ENCODE results near the gene IRF2BP2.

IRF2BP2 gene

DNA sequence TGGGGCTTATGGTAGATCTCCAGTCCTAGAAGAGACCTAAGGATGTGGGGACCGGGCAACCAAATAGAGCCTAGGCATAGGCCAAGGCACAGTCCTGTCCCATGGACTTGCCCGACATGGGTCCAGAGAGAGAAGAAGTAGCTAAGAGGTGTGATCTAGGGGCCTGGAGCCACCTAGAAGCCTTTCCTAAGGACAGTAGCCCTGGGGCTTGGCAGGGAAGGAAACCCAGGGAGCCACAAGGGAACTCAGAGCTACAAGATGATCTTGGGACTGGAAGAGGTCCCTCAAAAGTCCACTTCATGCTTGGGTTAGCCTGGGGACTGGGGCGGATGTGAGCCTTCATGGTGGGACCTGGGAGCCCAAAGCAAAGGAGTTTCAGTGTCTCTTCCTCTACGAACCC lies 18.8 kb downstream of the IRF2BP2 start:
- H3K9me3 Mint-ChIP-seq, result no peaks in the 10 kb centered on the region
- H3K27me3 Mint-ChIP-seq, result peaks cover 2% of the 10 kb centered on the region
- no peak overlapping the region for H3K4me3 Mint-ChIP-seq
- no peak for DNase-seq
- no peaks in the 10 kb centered on the region for H3K36me3 Mint-ChIP-seq (ENCODE audit: low read depth)
- no peak overlapping the region for H3K27ac Mint-ChIP-seq
- peaks cover 7% of the 10 kb centered on the region for H3K4me1 Mint-ChIP-seq (ENCODE audit: low read depth)

DNA sequence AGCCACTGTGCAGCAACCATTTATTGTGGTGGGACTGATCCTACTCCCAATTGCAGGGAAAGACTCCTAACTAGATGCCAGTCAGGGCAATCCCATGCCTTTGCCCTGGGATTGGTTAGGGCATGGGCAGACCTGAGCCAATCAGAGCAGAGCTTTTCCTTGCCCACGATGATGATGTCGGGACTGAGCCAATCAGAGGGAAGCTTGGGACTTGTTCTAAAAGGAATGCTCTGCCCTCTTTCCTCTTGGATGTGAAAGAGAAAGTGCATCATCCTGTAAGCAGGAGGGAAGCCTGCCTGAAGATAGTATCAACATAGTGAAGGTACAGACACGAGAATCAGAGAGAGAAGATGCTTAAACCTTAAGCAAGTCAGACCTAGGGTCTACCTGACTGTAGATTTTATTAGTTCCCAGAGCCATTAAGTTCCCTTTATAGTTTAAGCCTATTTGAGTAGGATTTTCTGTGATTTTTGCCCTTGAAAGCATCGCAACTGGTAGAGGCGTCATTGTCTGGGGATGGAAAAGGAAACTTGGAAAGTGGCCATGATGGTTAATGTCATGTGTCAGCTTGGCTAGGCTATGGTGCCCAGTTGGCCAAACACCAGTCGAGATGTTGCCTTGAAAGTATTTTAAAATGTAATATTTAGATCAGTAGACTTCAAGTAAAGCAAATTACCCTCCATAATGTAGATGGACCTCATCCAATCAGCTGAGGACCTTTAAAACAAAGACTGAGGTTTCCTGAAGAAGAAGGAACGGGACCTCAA lies 19.9 kb downstream of the IRF2BP2 start:
- H3K4me3 Mint-ChIP-seq, result no peak overlapping the region
- H3K36me3 Mint-ChIP-seq (ENCODE audit: low read depth), result no peaks in the 10 kb centered on the region
- H3K4me1 Mint-ChIP-seq (ENCODE audit: low read depth), result peaks cover 7% of the 10 kb centered on the region
- DNase-seq, result no peak
- H3K27me3 Mint-ChIP-seq, result peaks cover 2% of the 10 kb centered on the region
- H3K9me3 Mint-ChIP-seq, result no peaks in the 10 kb centered on the region
- no peak overlapping the region for H3K27ac Mint-ChIP-seq

DNA sequence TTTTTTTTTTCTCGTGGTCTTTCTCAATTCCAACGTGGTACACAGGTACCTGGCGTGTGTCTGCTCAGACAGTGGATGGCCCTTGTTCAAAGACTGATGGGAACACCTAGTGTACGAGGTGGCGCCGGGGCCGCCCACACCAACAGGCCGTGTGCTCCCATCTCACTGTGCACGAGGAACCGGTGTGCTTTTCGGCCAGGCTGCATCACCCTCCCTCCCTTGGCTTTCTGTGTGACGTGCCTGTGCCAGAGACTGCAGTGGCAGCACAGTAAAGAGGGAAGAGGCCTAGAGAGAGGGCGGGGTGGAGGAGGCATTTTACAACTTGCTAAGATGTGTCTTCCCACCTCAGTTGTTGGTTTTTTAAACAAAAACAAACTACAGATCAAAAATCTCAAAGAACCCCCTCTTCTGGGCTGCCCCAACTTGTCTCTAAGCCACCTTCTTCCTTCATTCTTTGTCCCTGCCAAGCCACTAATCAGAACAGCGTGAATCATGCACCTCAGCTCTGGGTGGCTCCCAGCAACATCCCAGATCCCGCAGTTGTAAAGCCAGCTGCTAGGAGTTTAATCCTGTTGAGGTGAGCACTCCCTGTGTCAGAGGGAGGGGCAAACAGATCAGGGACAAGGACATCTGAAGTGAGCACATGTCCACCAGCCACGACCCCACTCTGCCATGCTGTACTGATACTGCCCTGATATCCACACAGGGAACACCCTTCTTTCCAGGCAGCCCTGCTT lies 20.7 kb downstream of the IRF2BP2 start:
- Mint-ChIP-seq H3K27me3 (peaks cover 2% of the 10 kb centered on the region), H3K9me3 (no peaks in the 10 kb centered on the region), H3K36me3 (ENCODE audit: low read depth) (no peaks in the 10 kb centered on the region), H3K27ac (no peak overlapping the region), H3K4me3 (no peak overlapping the region), H3K4me1 (ENCODE audit: low read depth) (peaks cover 6% of the 10 kb centered on the region)
- no peak for DNase-seq

DNA sequence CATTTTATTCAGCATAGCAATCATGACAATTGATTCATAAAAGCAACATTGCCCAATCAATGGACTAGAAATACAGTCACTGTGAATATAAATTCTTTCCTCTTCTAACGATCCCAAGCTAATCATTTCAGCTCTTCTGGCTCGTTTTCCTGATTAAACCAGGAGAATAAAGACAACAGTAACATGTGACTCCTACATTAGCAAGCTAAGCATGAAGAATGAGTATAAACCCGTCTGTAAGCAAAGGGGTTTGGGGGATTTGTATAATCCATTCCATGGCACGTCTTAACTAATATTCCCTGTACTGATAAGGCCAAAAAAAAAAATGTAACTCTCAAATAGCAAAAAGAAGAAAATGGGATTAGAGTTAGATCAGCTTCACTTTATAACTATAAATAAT lies 21.6 kb downstream of the IRF2BP2 start:
- H3K27me3 Mint-ChIP-seq, result peaks cover 2% of the 10 kb centered on the region
- no peak overlapping the region for H3K4me3 Mint-ChIP-seq
- H3K36me3 Mint-ChIP-seq (ENCODE audit: low read depth), result no peaks in the 10 kb centered on the region
- no peaks in the 10 kb centered on the region for H3K4me1 Mint-ChIP-seq (ENCODE audit: low read depth)
- no peaks in the 10 kb centered on the region for H3K9me3 Mint-ChIP-seq
- H3K27ac Mint-ChIP-seq, result no peak overlapping the region
- DNase-seq, result no peak

DNA sequence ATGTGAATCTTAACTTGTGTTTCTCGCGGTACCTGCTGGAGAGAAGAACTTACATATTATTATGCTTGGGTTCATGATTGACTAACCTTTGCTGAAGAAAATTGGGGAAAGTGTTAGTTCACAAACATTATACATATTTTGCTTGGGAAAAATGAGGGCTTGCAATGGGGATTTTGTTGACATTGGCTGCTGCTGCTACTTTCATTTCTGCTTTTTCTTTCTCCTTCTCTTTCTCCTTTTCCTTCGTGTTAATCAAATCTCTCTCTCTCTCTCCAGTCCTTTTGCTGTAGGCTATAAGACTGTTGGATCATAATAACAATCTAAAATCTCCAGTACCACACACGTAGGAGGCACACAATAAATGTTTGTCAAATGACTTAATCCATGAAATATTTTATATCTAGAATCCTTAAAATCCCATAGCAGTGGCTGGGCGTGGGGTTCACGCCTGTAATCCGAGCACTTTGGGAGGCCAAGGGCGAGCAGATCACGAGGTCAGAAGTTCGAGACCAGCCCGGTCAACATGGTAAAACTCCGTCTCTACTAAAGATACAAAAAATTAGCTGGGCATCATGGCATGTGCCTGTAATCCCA lies 23.0 kb downstream of the IRF2BP2 start:
- H3K36me3 Mint-ChIP-seq (ENCODE audit: low read depth), result no peaks in the 10 kb centered on the region
- H3K9me3 Mint-ChIP-seq, result no peaks in the 10 kb centered on the region
- no peaks in the 10 kb centered on the region for H3K4me1 Mint-ChIP-seq (ENCODE audit: low read depth)
- H3K27ac Mint-ChIP-seq, result no peak overlapping the region
- DNase-seq, result no peak
- H3K4me3 Mint-ChIP-seq, result no peak overlapping the region
- H3K27me3 Mint-ChIP-seq, result peaks cover 2% of the 10 kb centered on the region

DNA sequence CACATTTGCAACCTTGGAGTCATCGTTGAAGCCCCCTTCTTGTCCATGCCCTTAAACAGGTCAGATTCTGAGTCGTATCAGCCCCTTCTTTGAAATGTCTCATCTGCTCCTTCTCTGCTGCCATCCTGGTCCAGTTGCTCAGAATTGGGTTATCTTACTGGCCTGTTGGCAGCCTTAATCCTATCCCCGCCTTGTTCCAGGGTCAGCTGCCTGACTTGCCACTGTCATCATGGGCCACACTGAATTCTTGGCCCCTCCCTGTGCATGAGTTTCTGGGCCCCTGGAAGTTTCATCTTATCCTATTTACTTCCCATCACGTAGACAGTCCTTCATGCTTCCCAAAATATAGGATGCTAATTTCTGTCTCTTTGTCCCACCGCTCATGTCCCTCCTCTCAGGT lies 23.7 kb downstream of the IRF2BP2 start:
- Mint-ChIP-seq H3K4me1 (ENCODE audit: low read depth) (no peaks in the 10 kb centered on the region), H3K27ac (no peak overlapping the region), H3K9me3 (no peaks in the 10 kb centered on the region), H3K4me3 (no peak overlapping the region), H3K36me3 (ENCODE audit: low read depth) (no peaks in the 10 kb centered on the region), H3K27me3 (peaks cover 2% of the 10 kb centered on the region)
- DNase-seq, result no peak

DNA sequence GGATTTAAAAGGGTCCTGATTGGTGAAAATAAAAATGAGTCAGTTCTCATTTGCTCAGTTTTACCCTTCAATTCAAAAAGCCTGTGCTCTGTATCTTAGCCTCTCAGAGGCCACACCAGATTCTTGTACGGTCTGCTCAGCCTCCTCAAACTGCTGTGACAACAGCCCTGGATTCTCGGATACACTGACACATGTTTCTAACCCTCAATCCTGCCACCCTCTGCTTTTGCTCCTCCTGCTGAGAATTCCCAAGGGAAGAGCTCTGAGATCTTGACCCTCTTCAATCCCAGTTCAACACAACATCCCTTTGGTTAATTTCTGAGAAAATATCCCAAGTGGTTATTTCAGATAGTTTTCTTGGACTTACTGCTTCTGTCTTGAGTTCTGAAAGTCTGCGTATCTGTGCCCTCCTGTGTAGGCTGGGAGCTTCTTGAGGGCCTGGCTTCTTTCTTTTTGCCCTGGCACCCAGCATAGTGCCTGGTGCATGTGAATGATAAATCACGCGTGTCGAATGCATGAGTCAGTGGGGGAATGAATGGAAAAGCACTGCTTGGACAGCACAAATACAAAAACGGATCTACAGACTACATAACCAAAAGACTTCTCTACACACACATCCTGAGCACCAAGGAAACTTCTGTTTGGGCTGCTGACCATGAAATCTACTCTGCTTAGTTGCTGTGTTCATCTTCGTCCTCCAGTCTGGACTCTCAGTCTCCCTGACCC lies 24.5 kb downstream of the IRF2BP2 start:
- H3K36me3 Mint-ChIP-seq (ENCODE audit: low read depth), result no peaks in the 10 kb centered on the region
- no peak overlapping the region for H3K4me3 Mint-ChIP-seq
- no peaks in the 10 kb centered on the region for H3K4me1 Mint-ChIP-seq (ENCODE audit: low read depth)
- DNase-seq, result no peak
- H3K27ac Mint-ChIP-seq, result no peak overlapping the region
- H3K9me3 Mint-ChIP-seq, result no peaks in the 10 kb centered on the region
- peaks cover 2% of the 10 kb centered on the region for H3K27me3 Mint-ChIP-seq

DNA sequence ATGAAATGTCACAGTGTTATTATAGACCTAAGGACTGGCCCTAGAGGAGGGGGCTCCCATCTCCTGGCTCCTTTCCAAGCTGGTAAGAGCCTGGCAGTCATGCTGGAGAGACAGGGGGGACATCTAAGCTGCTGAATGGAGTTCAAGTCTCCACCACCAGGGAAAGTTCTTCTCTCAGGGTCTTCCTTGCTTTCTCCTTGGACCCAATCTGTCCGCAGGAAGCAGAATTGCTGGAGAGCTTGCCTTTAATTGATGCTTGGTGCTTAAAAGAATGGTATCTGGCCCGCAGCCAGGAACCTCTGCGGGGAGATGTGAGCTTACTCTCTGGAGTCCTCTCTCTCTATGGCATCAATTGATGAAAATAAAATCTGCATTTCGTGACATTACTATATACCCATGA lies 25.1 kb downstream of the IRF2BP2 start:
- Mint-ChIP-seq H3K9me3 (no peaks in the 10 kb centered on the region), H3K4me3 (no peak overlapping the region), H3K27me3 (peaks cover 2% of the 10 kb centered on the region), H3K36me3 (ENCODE audit: low read depth) (no peaks in the 10 kb centered on the region), H3K27ac (no peak overlapping the region), H3K4me1 (ENCODE audit: low read depth) (no peaks in the 10 kb centered on the region)
- DNase-seq, result no peak

DNA sequence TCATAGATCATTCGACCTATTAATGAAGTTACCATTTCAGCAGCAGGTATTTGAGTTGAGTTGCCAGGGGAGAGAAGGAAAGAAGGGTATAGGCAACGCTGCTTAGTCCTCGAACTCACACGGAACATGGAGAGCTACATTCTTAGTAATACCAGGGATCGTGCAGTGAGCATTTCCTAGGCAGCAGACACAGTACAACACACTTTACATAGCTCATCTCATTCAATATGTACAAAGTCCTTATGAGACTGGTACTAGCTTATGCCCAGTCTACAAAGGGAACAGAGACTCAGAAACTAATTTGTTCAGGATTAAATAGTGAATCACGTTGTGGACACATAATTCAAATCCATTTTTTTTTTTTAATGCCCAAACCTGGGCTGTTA lies 25.6 kb downstream of the IRF2BP2 start:
- no peaks in the 10 kb centered on the region for H3K36me3 Mint-ChIP-seq (ENCODE audit: low read depth)
- no peaks in the 10 kb centered on the region for H3K9me3 Mint-ChIP-seq
- H3K4me1 Mint-ChIP-seq (ENCODE audit: low read depth), result no peaks in the 10 kb centered on the region

DNA sequence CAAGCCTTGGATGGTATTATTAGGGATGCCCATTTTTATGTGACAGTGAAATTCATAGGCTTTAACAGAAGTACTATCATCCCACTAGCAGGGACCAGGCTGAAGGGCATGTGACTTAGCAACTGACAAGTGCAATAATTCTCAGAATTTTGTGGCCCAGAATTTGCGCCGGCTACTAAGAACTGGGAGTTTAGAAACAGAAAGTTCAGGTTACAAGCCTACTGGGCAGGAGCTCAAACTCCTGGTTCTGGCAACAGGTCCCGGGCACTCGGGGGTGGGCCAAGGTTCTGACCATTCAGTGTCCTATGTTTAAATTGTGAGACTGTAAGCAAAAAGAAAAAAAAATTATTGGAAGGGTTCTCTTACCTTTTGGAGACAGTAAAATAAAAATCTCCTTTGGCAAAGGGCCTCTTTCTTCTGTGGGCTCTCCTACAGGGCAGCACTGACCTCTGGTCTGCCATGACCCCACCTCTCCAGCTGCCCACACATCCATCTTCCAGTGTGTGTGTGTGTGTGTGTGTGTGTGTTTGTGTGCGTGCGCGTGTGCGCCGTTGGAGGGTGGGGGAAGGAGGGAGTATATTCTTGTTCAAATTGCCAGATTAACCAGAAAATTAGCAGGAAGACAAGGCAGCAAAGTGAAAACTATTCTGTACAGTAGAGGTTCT lies 26.1 kb downstream of the IRF2BP2 start:
- Mint-ChIP-seq H3K9me3 (no peaks in the 10 kb centered on the region), H3K36me3 (ENCODE audit: low read depth) (no peaks in the 10 kb centered on the region), H3K27ac (no peak overlapping the region), H3K4me1 (ENCODE audit: low read depth) (no peaks in the 10 kb centered on the region), H3K4me3 (no peak overlapping the region), H3K27me3 (peaks cover 2% of the 10 kb centered on the region)
- DNase-seq, result no peak

More for the DNA sequence above, 25.6 kb downstream of the IRF2BP2 start:
- no peak overlapping the region for H3K4me3 Mint-ChIP-seq
- DNase-seq, result no peak
- H3K27ac Mint-ChIP-seq, result no peak overlapping the region
- H3K27me3 Mint-ChIP-seq, result peaks cover 2% of the 10 kb centered on the region

DNA sequence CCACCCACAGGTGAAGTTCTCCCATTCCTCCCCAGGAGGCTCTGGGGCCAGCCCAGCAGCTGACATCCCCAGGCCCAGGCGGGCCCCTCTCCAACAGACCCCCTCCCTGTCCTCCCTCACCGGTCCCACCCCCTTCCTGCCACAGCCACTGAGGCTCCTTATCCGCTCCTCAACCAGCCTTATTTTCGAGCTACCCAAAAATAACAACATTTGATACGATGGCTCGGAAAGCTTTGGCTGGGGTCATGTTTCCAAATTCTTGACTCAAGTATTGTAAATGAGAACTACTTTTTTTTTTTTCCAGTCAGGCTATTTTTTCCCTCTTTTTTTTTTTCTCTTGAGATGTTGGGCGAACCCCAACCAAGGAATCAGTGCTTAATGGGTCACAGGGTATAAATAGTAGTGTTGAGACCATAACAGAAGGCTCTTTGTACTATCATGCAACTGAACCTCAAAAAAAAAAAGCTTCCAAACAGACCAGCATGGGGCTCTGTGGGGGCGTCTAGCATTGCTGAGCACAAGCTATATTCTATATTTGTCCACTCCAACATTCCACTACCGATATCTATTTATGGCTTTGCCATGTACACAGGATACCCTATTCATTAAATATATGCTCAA lies 27.2 kb downstream of the IRF2BP2 start:
- no peaks in the 10 kb centered on the region for H3K4me1 Mint-ChIP-seq (ENCODE audit: low read depth)

DNA sequence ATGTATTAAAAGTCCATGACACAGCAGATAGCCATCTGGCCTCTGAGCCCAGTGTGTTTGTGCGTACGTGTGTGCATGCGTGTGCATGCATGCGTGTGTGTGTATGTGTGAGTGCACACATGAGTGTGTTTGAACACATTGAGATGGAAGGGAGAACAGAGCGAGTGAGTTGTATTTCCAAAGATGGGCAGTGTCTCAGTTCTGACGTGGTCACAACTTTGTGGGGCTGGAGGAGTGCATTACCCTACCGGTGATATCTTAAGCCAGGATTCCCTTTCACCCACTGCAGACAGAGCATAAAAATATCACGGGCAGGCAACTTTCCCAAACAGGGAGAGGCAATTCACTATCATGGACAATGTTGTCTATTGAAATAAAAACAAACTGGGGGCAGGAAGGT lies 27.8 kb downstream of the IRF2BP2 start:
- no peaks in the 10 kb centered on the region for H3K4me1 Mint-ChIP-seq (ENCODE audit: low read depth)
- no peak overlapping the region for H3K4me3 Mint-ChIP-seq
- no peaks in the 10 kb centered on the region for H3K27me3 Mint-ChIP-seq
- no peaks in the 10 kb centered on the region for H3K9me3 Mint-ChIP-seq
- no peak for DNase-seq
- no peak overlapping the region for H3K27ac Mint-ChIP-seq
- no peaks in the 10 kb centered on the region for H3K36me3 Mint-ChIP-seq (ENCODE audit: low read depth)

More for the DNA sequence above, 27.2 kb downstream of the IRF2BP2 start:
- DNase-seq, result no peak
- H3K9me3 Mint-ChIP-seq, result no peaks in the 10 kb centered on the region
- no peak overlapping the region for H3K27ac Mint-ChIP-seq
- H3K27me3 Mint-ChIP-seq, result peaks cover 2% of the 10 kb centered on the region
- H3K4me3 Mint-ChIP-seq, result no peak overlapping the region
- H3K36me3 Mint-ChIP-seq (ENCODE audit: low read depth), result no peaks in the 10 kb centered on the region

DNA sequence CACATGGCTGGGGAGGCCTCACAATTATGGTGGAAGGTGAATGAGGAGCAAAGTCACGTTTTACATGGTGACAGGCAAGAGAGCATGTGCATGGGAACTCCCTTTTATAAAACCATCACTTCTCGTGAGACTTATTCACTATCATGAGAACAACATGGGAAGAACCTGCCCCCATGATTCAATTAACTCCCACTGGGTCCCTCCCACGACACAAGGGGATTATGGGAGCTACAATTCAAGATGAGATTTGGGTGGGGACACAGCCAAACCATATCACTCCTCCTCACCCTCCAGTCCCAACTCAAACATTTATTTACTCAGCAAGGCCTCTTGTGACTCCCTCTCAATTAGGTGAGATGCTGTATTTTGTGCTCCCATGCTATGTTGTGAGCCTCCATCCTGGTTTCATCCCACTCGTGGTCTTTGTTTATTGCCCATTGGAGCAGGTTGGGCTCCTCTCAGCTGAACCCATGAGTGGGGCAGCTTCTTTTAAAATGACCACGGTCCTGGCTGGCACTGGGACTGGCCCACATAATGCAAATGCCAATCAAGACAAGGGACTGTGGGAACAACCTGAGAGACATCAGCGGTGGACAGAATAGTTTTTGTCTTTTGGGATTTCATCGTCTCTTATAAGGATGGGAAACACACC lies 28.8 kb downstream of the IRF2BP2 start:
- no peak for DNase-seq
- Mint-ChIP-seq H3K27ac (no peak overlapping the region), H3K27me3 (no peaks in the 10 kb centered on the region), H3K36me3 (ENCODE audit: low read depth) (no peaks in the 10 kb centered on the region), H3K4me3 (no peak overlapping the region), H3K9me3 (no peaks in the 10 kb centered on the region), H3K4me1 (ENCODE audit: low read depth) (no peaks in the 10 kb centered on the region)
